COLO668 (cell line): ENCODE measurements around the gene TWIST2.

Source experiments
- DNase-seq: peaks from one replicate; lab custom pipeline; 2025; ENCODE audit not compliant: unreplicated experiment; lab: John Stamatoyannopoulos, UW

TWIST2 gene

GRCh38 chr2:238903141-238903540 is 55.3 kb downstream of the TWIST2 start:
- DNase-seq: no peak

GRCh38 chr2:238904177-238904576 is 56.3 kb downstream of the TWIST2 start:
- no peak for DNase-seq

GRCh38 chr2:238904716-238905115 is 56.8 kb downstream of the TWIST2 start:
- DNase-seq: no peak

- DNase-seq: no peak
These were observed 57.3 kb downstream of the TWIST2 start for GRCh38 chr2:238905224-238905623.

- DNase-seq: no peak
These were observed 57.8 kb downstream of the TWIST2 start for GRCh38 chr2:238905644-238906043.

GRCh38 chr2:238906254-238906935 is 58.5 kb downstream of the TWIST2 start:
- DNase-seq: no peak

GRCh38 chr2:238906936-238907716 is 59.2 kb downstream of the TWIST2 start:
- no peak for DNase-seq

GRCh38 chr2:238907717-238908173 is 59.9 kb downstream of the TWIST2 start:
- DNase-seq: no peak

- DNase-seq: no peak
These were observed 61.4 kb downstream of the TWIST2 start for GRCh38 chr2:238908960-238909951.

GRCh38 chr2:238910751-238911351 is 63.0 kb downstream of the TWIST2 start:
- DNase-seq: peak; percentile 84

GRCh38 chr2:238911376-238912227 is 63.7 kb downstream of the TWIST2 start:
- no peak for DNase-seq

GRCh38 chr2:238912228-238912915 is 64.5 kb downstream of the TWIST2 start:
- DNase-seq: no peak

GRCh38 chr2:238912916-238913875 is 65.3 kb downstream of the TWIST2 start:
- no peak for DNase-seq

GRCh38 chr2:238913931-238914647 is 66.2 kb downstream of the TWIST2 start:
- DNase-seq: no peak

GRCh38 chr2:238914648-238915015 is 66.7 kb downstream of the TWIST2 start:
- no peak for DNase-seq

GRCh38 chr2:238915196-238915595 is 67.3 kb downstream of the TWIST2 start:
- no peak for DNase-seq

GRCh38 chr2:238915596-238915995 is 67.7 kb downstream of the TWIST2 start:
- no peak for DNase-seq
